D721Med (cell line): ENCODE data around the gene TMOD4.
A peak's percentile ranks its signal among the peaks of the same experiment; 100 is the strongest.

ENCODE experiments used
- DNase-seq: peaks from one replicate; pipeline ENCODE4 v3.0.0; 2011; ENCODE audit warnings: low spot score; ENCODE audit not compliant: insufficient read length
- FAIRE-seq: peaks from 2 replicates; lab custom pipeline; 2011; peaks lifted over from hg19 to GRCh38; lab: Jason Lieb, UNC
- CTCF ChIP-seq: IDR thresholded peaks from 2 replicates; pipeline ENCODE4 v1.5.1; 2012; ENCODE audit warnings: mild to moderate bottlenecking, control low read depth; ENCODE audit not compliant: insufficient read depth; ENCODE audit errors: missing control alignments

Gene TMOD4

GRCh38 chr1:151146412-151147131 lies 29.2 kb downstream of the TMOD4 start, which contains the start of gene SEMA6C:
Gene SEMA6C, minus strand, starts transcription at chr1:151146631. Its CDS starts 4,010 bp downstream, at chr1:151142621.
- no peak for FAIRE-seq
- peak; percentile 90 for DNase-seq

GRCh38 chr1:151146072-151146411 lies 29.7 kb downstream of the TMOD4 start:
- FAIRE-seq (no peak), DNase-seq (no peak)
- no peak for TF ChIP-seq CTCF

More at GRCh38 chr1:151146412-151147131, 29.2 kb downstream of the TMOD4 start, which contains the start of gene SEMA6C:
- no peak for TF ChIP-seq CTCF

- TF ChIP-seq CTCF, result no peak
- DNase-seq, result no peak
- no peak for FAIRE-seq
Measured at GRCh38 chr1:151145304-151146071, 30.3 kb downstream of the TMOD4 start.

GRCh38 chr1:151144474-151145303 lies 31.1 kb downstream of the TMOD4 start:
- FAIRE-seq, result no peak
- no peak for DNase-seq
- TF ChIP-seq CTCF, result no peak

- FAIRE-seq, result no peak
- TF ChIP-seq CTCF, result no peak
Measured at GRCh38 chr1:151143986-151144385, 31.8 kb downstream of the TMOD4 start.

GRCh38 chr1:151143057-151143435 lies 32.7 kb downstream of the TMOD4 start:
- FAIRE-seq (no peak), DNase-seq (no peak)
- no peak for TF ChIP-seq CTCF

More at GRCh38 chr1:151143986-151144385, 31.8 kb downstream of the TMOD4 start:
- no peak for DNase-seq
